ENCODE data around the gene CROCC2.

Gene CROCC2

GRCh38 chr2:240927390-240927781, 21.2 kb downstream of the CROCC2 start:
- no peak overlapping the region for H3K4me3 Mint-ChIP-seq
- H3K27me3 Mint-ChIP-seq (ENCODE audit: low read depth): no peaks in the 10 kb centered on the region
- no peaks in the 10 kb centered on the region for H3K9me3 Mint-ChIP-seq
- H3K27ac Mint-ChIP-seq: no peak overlapping the region
- H3K4me1 Mint-ChIP-seq (ENCODE audit: low read depth): no peaks in the 10 kb centered on the region
- no peaks in the 10 kb centered on the region for H3K36me3 Mint-ChIP-seq (ENCODE audit: low read depth)

- Mint-ChIP-seq H3K4me1 (ENCODE audit: low read depth) (no peaks in the 10 kb centered on the region), H3K4me3 (no peak overlapping the region), H3K36me3 (ENCODE audit: low read depth) (no peaks in the 10 kb centered on the region), H3K27ac (no peak overlapping the region), H3K9me3 (no peaks in the 10 kb centered on the region), H3K27me3 (ENCODE audit: low read depth) (no peaks in the 10 kb centered on the region)
Observed at GRCh38 chr2:240928476-240929363, 22.6 kb downstream of the CROCC2 start.

DNA sequence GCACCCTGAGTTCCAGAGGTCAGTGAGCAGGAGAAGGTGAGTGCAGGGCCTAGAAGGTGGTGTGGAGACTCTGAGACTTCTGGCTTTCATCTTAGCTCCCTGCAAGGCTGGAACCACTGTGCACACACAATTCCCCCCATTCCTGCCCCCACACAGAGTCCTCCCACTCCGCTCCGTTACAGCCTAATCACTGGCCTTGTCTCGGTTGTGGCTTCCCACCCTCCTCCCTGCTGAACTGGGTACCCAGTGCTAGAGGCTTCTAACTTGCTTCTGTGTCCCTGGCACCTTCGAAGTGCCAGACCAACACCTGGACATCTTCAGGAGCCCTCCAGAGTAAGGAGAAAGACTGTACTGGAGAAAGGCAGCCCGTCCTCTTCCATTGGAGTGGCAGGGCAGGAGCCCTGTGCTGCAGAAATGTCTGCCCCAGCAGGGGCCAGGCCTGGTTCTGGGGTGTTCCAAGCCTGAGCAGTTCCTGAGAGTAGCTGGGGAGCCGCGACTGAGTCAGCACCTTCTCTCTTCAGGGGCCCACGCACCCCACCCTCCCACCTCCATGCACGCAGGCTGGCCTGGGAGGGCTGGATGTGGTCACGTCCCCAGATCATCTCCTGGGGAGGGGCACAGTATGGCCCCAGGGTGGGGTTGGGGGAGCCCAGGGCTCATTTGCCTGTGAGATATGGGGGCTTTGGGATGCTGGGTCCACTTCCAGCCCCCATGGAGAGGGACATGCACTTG, 23.4 kb downstream of the CROCC2 start:
- Mint-ChIP-seq H3K36me3 (ENCODE audit: low read depth) (no peaks in the 10 kb centered on the region), H3K9me3 (no peaks in the 10 kb centered on the region), H3K4me3 (no peak overlapping the region), H3K4me1 (ENCODE audit: low read depth) (no peaks in the 10 kb centered on the region), H3K27ac (no peak overlapping the region), H3K27me3 (ENCODE audit: low read depth) (no peaks in the 10 kb centered on the region)

DNA sequence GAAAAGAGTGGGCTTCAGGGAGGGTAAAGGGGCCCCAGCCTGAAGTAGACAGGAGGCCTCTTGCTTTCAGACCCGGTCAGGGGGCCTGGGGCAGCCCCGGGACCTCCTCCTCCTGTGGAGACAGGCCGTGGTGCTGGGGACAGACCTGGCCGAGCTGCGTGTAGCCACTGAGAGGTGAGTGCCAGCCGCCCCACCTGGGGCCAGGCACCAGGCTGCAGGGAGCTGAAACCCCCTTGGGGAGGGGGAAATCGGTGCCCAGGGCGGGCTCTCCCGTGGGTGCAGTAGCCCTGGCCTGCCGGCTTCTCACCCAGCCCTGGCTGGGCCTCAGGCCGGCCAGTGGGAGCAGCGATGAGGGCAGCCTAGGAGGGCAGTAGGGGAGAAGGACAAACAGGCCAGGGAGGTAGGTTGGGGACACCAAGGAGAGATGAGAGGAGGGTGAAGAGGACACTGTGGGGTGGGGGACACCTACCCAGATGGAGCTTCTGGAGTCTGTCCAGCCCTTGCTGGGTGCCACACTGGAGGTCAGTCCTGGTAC, 24.0 kb downstream of the CROCC2 start:
- H3K27ac Mint-ChIP-seq: no peak overlapping the region
- H3K9me3 Mint-ChIP-seq: no peaks in the 10 kb centered on the region
- no peaks in the 10 kb centered on the region for H3K36me3 Mint-ChIP-seq (ENCODE audit: low read depth)
- no peaks in the 10 kb centered on the region for H3K4me1 Mint-ChIP-seq (ENCODE audit: low read depth)
- H3K4me3 Mint-ChIP-seq: no peak overlapping the region
- H3K27me3 Mint-ChIP-seq (ENCODE audit: low read depth): no peaks in the 10 kb centered on the region

GRCh38 chr2:240930631-240931318, 24.6 kb downstream of the CROCC2 start:
- Mint-ChIP-seq H3K4me3 (no peak overlapping the region), H3K27ac (no peak overlapping the region), H3K9me3 (no peaks in the 10 kb centered on the region), H3K27me3 (ENCODE audit: low read depth) (no peaks in the 10 kb centered on the region), H3K4me1 (ENCODE audit: low read depth) (no peaks in the 10 kb centered on the region), H3K36me3 (ENCODE audit: low read depth) (no peaks in the 10 kb centered on the region)

DNA sequence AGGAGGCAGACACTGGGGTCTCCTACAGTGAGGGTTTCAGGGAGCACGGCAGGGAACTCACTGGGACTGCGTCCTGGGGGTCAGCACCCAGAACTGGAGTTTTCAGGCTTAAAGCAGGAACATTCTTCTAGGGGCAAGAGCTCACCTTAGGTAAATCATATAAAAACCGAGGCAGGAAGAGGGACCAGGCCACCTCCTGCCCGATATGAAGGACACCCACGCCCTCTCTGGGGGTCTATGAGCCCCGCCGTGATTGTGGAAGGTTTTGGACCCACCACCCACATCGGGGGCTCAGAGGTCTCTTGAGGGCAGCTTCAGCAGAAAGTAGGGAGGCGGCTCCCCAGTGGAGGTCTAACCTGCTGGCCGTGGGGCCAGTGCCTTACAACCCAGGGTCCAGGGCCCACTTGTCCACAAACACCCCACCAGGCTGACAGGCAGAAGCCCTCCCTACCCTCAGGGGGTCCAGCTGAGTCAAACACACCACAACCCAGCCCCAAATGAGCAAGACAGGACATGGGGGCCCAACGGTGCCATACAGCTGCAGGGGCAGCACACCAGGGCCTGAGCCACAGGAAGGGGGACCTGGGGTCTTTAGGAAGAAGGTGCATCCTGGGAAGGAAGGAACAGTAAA, 25.3 kb downstream of the CROCC2 start:
- Mint-ChIP-seq H3K36me3 (ENCODE audit: low read depth) (no peaks in the 10 kb centered on the region), H3K9me3 (peaks cover 1% of the 10 kb centered on the region), H3K27me3 (ENCODE audit: low read depth) (peaks cover 2% of the 10 kb centered on the region), H3K4me3 (no peak overlapping the region), H3K4me1 (ENCODE audit: low read depth) (no peaks in the 10 kb centered on the region), H3K27ac (no peak overlapping the region)

DNA sequence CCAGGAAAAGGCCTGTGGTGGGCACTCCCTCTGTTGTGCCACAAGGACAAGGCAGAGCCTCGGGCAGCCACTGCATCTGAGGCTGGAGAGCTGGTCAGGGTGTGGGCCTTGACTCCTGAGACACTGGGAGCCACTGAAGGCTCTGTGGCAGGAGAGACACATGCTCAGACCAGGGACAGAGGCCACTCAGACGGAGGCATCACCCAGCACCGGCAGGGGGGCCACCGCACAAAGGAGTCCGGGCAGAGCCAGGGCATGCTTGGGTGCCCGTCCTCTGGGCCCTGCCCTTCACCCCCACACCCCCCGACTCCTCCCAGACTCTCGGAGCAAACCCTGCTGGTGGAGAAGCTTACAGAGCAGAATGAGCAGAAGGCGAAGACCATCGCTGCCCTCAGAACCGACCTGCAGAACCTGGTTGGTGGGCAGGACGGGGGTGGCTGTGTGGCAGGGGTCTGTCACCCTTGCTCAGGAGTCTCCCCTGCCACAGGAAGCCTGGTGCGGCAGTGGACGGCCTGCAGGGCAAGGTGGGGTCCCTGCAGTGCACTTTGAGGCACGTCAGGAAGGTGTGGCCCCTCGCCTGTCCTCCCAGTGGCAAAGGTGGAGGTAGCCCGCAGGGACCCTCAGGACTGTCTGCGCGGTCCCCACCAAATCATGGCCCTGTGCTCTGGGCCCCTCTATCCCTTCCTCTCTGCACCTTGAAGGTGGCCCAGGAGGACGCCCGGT, 26.0 kb downstream of the CROCC2 start:
- Mint-ChIP-seq H3K4me3 (no peak overlapping the region), H3K4me1 (ENCODE audit: low read depth) (no peaks in the 10 kb centered on the region), H3K27ac (no peak overlapping the region), H3K36me3 (ENCODE audit: low read depth) (no peaks in the 10 kb centered on the region), H3K9me3 (peaks cover 4% of the 10 kb centered on the region), H3K27me3 (ENCODE audit: low read depth) (peaks cover 6% of the 10 kb centered on the region)

DNA sequence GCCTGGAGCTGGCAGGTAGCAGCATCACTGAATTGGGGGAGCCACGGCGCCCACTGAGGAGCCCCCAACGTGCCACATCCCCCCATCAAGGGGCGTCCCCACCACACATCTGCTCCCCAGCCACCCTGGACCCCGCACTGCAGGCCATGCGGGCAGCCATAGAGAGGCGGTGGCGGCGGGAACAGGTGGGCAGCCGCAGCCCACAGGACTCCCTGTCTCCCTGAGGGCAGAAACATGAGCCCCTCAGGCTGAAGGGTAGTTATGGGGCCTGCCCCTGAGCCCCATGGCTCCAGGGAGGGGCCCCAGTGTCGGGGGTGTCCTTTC, 26.6 kb downstream of the CROCC2 start:
- Mint-ChIP-seq H3K27me3 (ENCODE audit: low read depth) (peaks cover 12% of the 10 kb centered on the region), H3K36me3 (ENCODE audit: low read depth) (no peaks in the 10 kb centered on the region), H3K4me3 (no peak overlapping the region), H3K27ac (no peak overlapping the region), H3K4me1 (ENCODE audit: low read depth) (no peaks in the 10 kb centered on the region), H3K9me3 (peaks cover 4% of the 10 kb centered on the region)

GRCh38 chr2:240933048-240933965, 27.2 kb downstream of the CROCC2 start:
- Mint-ChIP-seq H3K27ac (no peak overlapping the region), H3K4me1 (ENCODE audit: low read depth) (no peaks in the 10 kb centered on the region), H3K9me3 (peaks cover 4% of the 10 kb centered on the region), H3K4me3 (no peak overlapping the region), H3K36me3 (ENCODE audit: low read depth) (no peaks in the 10 kb centered on the region), H3K27me3 (ENCODE audit: low read depth) (peaks cover 18% of the 10 kb centered on the region)

DNA sequence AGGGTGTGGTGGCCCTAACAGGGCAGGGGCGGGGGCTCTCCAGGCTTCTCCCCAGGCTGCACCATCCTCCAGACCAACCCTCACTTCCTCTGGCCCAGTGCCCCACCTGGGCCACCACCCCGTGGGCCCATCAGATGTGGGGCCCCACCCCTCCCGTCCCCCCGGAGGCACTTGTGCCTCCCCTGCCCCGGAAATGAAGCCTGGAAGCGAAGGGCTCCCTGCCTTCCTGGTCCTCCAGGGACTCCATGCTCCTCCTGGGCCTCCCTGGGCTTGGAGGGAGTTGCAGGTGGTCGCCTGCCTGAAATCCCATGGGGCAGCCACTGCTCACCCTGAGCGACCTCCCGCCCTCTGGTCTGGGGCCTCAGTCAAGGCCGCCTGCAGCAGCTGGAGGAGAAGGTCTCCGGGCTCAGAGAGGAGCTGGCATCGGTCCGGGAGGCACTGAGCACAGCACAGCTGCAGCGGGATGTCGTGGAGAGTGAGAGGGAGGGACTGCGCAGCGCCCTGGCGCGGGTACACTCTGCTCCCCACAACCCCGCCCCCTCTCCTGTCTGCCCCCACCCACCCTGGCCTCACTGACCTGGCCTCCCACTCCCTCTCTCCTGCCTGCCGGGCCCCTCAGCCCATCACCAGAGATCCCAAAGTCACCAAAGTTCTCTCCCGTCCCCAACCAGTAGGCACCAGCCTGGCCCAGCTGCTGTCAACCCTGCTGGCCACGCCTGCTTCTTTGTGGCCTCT, 28.0 kb downstream of the CROCC2 start:
- Mint-ChIP-seq H3K9me3 (peaks cover 4% of the 10 kb centered on the region), H3K27ac (no peak overlapping the region), H3K4me1 (ENCODE audit: low read depth) (no peaks in the 10 kb centered on the region), H3K36me3 (ENCODE audit: low read depth) (no peaks in the 10 kb centered on the region), H3K27me3 (ENCODE audit: low read depth) (peaks cover 21% of the 10 kb centered on the region), H3K4me3 (no peak overlapping the region)

DNA sequence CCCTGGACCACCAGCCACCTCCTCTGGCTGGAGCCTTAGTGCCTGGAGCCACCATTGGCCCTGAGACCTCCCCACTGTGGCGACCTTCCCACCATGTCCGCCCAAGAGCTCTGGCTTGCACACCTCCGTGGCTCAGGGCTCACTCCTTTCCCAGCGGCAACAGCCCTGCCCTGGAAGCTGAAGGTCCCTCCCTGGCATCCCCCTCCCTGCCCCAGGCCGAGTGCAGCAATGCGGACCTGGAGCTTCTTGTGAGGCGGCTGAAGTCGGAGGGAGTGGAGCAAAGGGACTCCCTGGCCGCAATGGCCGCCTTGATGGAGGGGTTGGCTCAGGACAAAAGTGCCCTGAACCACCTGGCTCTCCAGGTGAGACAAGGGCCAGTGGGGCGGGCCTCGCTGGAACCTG, 28.6 kb downstream of the CROCC2 start:
- H3K36me3 Mint-ChIP-seq (ENCODE audit: low read depth): no peaks in the 10 kb centered on the region
- H3K27me3 Mint-ChIP-seq (ENCODE audit: low read depth): peaks cover 27% of the 10 kb centered on the region
- no peak overlapping the region for H3K4me3 Mint-ChIP-seq
- H3K4me1 Mint-ChIP-seq (ENCODE audit: low read depth): no peaks in the 10 kb centered on the region
- no peak overlapping the region for H3K27ac Mint-ChIP-seq
- H3K9me3 Mint-ChIP-seq: peaks cover 4% of the 10 kb centered on the region

DNA sequence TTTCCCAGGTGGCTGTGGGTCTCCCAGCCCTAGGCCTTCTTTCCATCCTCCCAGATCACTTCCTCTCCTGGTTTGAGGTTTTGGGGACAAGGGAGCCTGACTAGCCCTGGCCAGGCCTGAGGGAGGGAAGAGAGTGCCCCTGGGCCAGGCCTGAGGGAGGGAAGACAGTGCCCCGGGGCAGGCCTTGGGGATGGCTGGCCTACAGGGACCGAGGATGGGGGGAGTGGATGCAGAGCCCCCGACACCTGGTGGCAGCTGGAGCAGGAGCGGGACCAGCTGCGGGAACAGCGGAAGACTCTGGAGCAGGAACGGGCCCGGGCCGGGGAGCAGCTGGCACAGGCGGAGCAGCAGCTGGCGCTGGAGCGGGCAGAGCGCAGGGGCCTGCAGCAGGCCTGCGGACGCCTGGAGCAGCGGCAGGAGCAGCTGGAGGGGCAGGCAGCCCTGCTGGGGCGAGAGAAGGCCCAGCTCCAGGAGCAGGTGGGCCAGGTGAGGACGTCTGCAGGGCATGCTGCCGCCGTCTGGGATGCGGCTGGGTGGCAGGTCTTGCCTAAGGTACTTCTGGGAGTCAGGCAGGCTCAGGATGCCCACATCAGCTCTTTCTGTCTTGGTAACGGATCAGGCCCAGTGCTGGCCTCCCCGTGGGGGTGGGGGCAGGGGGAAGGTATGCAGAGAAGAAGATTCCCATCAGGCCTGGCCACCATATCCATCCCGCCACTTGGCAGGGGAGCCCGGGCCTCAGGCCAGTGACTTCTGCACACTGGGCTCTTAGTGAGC, 29.2 kb downstream of the CROCC2 start:
- H3K9me3 Mint-ChIP-seq: peaks cover 4% of the 10 kb centered on the region
- H3K4me1 Mint-ChIP-seq (ENCODE audit: low read depth): no peaks in the 10 kb centered on the region
- no peak overlapping the region for H3K4me3 Mint-ChIP-seq
- H3K36me3 Mint-ChIP-seq (ENCODE audit: low read depth): no peaks in the 10 kb centered on the region
- no peak overlapping the region for H3K27ac Mint-ChIP-seq
- peaks cover 33% of the 10 kb centered on the region for H3K27me3 Mint-ChIP-seq (ENCODE audit: low read depth)
